Inflammatory macrophage treated with lipopolysaccharide for 4 hours (primary cell): Measurements from ENCODE around the gene CTSK.
"Not testable (repeated sequence)": the region's sequence is repeated elsewhere in the genome, so short reads cannot be mapped to it uniquely, and the experiment has no call there.

Experiments
- DNase-seq: peaks from one replicate; pipeline ENCODE4 v3.0.0-alpha.2; 2020

The CTSK gene

DNA sequence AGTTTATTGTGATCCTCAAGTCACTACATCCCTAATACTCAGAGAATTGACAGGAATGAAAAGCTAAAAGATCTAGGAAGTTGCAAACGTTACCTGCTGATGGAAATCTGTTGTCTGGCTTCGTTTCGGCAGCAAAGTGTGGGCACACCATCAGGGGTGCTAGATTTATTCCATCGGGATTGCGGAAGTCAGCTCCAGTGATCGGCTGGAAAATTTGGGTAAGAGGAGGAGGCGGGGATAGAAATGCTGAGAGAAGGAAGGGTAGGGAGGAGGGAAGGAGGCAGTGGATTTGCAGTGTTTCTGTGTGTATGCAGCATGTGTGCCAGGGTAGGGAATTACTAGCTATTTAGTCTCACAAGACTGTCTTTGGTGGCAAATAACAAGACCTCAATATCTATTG is at the start of gene CTSK:
CTSK (minus strand) TSS at position 140 of the 400 bp plus-strand sequence. CDS start 1,455 bp downstream, outside the sequence.
- DNase-seq, result no peak

DNA sequence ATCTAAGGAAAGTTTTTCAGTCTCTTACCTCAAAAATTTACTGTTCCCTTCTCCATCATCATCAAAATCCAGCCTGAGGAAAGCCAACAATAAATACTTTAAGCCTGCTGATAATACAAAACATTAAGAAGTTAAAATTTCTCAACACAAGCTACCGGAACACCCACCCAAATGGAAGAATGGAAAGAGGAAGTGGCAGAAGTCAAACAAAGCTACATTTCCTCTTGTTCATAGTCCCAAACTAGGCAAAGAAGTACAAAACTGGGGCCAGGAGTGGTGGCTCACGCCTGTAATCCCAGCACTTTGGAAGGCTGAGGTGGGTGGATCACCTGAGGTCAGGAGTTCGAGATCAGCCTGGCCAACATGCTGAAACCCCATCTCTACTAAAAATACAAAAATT is 44.7 kb upstream of the CTSK start:
- DNase-seq, result peak; percentile 68

DNA sequence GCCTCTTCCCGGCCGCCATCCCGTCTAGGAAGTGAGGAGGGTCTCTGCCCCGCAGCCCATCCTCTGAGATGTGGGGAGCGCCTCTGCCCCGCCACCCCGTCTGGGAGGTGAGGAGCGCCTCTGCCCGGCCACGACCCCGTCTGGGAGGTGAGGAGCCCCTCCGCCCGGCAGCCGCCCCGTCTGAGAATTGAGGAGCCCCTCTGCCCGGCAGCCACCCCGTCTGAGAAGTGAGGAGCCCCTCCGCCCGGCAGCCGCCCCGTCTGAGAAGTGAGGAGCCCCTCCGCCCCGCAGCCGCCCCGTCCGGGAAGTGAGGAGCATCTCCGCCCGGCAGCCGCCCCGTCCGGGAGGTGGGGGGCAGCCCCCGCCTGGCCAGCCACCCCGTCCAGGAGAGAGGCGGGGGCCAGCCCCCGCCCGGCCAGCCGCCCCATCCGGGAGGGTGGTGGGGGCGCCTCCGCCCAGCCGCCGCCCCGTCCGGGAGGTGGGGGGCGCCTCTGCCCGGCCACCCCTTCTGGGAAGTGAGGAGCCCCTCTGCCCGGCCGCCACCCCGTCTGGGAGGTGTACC is 42.8 kb upstream of the CTSK start:
- not testable (repeated sequence) for DNase-seq

DNA sequence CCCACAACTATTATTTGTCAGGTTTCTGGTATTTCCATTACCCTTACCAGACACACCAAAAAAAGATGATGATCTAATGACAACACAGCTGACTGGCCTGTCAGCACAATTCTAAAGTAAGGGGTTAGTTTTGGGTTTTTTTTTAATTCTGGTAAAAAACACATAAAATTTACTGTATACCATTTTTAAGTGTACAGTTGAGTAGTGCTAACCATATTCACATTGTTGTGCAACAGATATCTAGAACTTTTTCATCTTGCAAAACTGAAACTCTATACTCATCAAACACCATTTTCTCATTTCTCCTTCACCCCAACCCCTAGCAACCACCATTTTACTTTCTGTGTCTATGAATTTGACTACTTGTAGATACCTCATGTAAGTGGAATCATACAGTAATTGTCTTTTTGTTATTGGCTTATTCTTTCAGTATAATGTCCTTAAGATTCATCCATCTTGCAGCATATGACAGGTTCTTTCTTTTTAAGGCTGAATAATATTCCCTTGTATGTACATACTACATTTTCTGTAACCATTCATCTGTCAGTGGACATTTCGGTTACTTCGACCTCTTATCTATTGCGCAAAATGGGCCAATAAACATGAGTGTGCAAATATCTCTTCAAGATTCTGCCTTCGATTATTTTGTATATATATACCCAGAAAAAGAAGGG is 38.5 kb upstream of the CTSK start:
- peak; percentile 27 for DNase-seq

DNA sequence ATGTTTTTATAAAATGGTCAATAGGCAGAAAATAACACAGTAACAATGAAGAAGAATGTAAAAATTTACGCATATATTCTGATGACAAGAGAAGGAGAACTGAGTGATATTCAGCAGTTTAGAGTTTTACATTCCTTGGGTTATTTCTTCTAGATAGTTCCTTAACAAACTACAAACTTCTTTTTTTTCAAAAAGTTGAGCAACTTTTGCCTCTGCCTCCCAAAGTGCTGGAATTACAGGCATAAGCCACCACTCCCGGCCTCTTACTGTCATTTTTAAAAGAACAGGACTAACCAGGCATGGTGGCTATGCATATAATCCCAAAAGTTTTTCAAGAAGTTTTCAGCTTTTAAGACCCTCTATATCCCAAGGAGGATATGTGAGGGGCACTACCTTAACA is 35.4 kb upstream of the CTSK start:
- DNase-seq, result peak; percentile 10

DNA sequence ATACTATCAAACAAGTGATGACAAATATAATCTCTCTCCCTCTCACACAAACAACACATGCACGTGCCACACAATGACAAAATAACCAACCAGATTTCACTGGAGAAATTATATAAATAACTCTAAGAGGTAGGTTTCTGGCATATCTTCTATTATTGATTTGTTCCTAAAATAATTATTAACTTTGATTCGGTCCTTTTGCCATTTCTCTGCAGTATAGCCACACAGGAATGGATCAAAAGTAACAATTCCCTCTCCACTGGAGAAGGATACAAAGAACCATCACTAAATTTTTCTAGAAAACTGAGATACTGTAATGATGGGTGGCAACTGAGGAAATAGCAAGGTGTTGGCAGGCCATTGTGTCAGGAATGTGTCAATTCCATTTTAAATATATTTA is 34.9 kb upstream of the CTSK start:
- DNase-seq, result no peak

DNA sequence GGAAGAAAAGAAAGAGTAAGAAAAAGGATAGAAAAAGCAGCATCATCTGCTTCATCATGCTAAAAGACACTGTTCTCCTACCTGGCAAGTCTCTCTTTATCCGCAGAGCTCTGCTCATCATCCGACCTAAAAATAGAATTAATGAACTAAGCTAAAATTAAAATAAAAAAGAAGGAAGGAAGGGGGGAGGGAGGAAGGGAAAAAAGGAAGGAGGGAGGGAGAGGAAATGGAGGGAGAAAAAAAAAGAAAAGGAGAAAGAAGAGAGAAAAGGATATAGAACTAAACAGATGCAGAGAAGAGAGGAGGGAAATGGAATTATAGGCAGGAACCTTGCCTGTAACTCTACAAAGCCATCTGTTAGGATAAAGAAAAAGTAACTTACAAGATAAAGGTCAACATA is 34.3 kb upstream of the CTSK start:
- DNase-seq, result no peak

DNA sequence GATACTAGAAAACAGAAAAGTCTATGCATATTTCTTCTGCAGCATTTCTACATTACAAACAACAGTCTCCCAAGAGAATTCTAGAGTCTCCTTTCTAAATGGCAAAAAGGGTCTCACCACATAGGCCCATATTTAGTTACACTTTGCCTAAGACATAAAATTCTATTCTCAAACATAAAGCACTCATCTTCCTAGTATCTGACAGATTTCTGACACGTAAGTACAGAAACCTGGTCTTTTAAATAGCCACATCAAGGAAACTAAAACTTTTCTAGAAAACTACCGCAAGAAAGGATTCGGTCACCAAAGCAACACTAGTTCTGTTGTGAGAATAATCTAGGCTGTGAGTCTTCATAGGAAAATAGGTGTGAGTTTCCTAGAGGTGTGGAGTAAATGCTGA is 33.6 kb upstream of the CTSK start:
- no peak for DNase-seq

DNA sequence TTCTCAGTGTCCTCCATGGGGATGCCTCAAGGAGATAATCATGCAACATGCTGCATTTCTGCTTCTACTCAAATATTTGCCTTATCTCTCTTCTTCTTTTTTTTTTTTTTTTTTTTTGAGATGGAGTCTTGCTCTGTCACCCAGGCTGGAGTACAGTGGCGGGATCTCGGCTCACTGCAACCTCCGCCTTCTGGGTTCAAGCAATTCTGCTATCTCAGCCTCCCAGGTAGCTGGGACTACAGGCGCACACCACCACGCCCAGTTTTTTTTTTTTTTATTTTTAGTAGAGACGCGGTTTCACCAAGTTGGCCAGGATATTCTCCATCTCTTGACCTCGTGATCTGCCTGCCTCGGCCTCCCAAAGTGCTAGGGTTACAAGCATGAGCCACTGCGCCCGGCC is 32.8 kb upstream of the CTSK start:
- DNase-seq, result not testable (repeated sequence)

DNA sequence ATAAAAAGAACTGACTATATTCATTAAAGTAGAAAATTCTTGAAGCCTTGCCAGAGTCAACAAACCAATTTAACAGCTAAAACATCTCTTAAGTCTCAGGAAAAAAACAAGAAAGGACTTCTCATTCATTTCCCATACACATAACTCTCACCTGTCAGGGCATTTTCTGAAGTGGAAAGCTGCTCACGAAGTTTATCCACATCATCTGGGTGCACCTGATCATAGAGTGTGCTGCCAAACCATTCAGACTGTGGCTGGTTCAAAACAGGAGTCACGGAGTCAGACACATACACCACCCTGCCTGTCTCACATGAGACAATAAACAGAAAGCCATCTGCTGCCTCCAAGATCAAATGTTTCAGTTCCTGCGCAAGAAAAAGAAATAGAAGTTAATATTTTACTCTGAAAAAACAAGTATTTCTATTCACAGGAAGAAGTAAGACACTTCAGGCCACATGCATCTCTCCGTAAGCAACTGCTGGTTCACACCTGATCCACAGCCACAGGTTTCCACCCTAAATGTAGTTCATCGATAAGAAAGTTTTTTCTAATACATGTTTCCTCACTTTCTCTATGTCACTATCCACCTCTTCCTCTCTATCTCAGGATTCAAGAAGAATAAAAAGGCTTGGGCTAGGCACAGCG is 28.2 kb upstream of the CTSK start:
- DNase-seq, result no peak

DNA sequence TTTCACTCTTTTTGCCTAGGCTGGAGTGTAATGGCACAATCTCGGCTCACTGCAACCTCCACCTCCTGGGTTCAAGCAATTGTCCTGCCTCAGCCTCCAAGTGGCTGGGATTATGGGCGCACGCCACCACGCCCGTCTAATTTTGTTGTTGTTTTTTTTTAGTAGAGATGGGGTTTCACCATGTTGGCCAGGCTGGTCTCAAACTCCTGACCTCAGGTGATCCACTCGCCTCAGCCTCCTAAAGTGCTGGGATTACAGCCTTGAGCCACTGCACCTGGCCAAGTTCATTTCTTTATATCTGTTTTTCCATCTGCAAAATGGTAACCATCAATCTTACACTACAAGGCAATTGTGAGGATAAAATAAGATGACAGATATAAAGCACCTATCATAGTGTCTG is 25.9 kb upstream of the CTSK start:
- not testable (repeated sequence) for DNase-seq

DNA sequence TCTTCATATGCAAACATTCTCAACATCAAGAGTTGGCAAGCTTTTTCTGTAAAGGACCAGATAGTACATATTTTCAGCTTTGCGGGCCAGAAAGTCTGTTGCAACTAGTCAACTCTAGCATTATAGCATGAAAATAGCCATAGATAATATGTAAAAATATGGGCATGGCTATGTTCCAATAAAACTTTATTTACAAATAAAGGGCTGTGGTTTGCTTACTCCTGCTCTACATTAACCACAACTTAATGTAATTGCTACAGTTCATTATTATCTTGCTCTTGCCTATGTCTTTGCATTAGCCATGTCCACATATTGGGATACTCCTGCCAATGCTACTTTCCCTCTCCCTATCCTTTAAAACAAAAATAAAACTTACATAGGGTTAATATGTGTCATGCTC is 24.5 kb upstream of the CTSK start:
- no peak for DNase-seq

DNA sequence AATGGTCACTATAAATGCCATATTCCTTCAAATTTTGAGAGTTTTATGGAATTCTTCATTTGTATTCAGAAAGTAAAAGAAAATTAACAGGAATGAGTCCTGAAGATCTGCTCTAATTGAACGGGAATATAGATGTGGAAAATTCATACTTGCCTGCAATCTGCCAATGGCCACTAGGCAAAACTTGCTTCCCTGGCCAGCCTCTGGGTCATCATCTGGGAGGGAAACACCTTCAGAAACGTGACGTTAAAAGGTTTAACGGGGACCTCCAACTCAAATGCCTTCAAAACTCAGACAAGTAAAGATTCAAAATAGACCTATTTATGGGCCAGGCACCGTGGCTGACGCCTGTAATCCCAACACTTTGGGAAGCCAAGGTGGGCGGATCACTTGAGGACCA is 21.7 kb upstream of the CTSK start:
- DNase-seq, result no peak

DNA sequence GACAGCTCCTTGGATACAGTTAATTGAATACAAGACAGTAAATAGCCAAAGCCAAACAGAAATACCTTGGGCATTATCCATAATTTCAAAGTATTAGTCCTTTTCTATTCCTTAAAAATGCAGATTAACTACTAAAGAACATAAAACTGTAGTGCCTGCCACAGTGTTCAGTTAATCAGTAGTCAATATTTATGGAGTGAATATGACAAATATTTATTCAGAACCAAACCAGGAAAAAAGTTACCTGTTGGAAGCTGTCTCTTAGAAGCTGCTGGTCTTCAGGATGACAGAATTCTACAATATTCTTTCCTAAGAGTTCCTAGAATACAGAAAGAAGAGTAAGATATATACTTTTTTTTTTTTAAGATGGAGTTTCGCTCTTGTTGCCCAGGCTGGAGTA is 18.2 kb upstream of the CTSK start:
- no peak for DNase-seq

DNA sequence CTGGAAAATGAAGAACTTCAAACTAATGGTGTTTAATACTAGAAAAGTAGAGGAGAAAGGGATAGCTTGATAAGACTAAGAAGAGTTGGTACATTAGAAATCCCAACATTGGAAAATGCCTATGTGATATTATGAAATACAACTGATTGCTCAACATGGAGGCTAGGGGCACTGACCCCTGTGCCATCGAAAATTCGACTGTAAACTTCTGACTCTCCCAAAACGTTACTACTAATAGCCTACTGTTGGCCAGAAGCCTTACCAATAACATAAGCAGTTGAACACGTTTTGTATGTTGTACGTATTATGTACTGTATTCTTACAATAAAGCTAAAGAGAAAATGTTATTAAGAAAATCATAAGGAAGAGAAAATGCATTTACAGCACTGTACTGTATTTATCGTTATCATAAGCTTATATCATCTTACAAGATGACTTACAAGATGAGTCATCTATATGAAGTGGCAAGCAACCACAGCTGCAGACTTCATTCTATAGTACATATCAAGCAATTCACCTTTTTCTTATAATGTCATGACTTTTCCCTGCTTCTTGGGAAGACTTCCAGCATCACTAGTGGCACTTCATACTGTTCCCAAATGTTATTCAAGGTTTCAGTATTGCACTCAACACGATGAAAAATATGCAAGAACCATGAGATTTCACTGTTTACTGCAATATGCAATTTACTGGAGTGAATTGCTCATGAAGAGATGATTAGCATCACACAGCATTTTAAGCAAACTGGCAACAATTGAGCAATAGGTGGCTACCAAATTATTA is 12.9 kb upstream of the CTSK start:
- DNase-seq, result peak; percentile 52

DNA sequence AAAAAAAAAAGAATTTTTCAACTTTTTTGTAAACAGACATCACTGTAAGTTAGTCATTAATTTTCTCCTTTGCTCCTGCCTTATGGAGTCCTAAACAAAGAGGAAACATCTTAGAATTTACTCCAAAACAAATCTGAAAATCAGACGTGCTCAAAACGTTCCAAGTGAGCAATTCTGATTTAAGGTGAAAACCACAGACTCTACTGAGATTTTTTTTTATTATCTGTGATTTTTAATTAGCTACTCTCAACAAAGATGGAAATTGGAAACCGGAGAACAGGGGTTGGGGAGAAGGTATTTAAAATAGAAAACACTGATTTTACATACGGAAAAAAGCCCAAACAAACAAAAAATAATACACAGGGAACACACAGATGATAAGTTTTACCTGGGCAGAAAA is 7.8 kb upstream of the CTSK start:
- DNase-seq, result no peak

DNA sequence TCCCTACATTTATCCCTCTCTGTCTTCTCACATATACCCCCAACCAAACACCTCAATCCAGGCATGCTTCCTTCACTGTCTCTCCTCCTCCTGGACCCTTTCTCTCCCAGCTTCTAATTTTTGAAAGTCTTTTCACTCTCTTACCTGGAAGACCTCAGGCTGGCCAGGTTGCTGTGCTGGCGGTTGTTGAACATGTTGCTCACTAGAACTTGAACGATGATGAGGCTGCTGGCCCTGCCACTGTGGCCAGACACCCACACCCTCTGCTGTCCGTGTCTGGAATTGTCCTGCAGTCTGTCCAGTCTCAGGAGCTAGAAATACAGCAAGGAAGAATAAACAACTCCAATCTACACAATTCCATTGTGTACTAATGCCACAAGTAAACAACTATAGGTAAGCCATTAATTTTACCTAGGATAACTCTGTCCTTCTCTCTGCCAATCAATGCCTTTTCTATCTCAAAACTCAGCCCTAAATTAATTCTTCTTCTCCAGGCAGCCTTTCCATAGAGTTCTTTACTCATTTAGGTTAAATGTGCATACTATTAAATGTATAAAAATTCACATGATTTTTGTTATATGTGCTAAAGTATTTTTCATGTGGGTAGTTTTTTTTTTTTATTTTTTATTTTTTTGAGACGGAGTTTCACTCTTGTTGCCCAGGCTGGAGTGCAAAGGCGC is 5.1 kb upstream of the CTSK start:
- DNase-seq, result peak; percentile 53

DNA sequence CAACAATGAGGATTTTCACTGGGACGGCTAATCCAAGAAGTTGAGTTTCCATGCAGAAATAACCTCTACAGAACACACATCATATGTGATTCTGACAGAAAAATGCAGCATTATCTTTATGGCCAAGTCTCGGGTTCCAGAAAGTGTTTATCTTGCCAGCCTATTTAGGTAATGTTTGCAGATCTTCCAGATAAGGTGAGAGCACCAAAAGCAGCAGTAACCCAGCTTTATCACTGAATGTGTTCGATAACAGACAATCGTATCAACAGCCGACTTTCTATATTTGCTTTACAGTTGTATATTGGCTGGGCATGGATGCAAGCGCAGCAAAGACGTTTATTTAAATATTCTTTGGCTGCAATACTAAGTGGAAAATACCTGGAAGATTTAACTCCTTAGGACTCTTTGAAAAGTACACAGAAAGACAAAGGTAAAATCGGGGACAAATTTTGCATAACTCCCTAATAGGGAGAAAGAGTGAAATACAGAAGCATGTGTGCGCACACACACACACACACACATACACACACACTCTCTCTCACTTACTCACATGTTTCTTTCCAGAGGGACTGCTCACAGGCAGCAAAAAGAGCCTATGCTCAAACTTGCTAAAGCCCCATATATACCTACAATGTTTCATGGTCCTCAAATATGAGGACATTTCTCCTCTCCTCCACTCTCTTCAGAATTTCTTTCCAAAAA is 3.0 kb upstream of the CTSK start:
- no peak for DNase-seq

DNA sequence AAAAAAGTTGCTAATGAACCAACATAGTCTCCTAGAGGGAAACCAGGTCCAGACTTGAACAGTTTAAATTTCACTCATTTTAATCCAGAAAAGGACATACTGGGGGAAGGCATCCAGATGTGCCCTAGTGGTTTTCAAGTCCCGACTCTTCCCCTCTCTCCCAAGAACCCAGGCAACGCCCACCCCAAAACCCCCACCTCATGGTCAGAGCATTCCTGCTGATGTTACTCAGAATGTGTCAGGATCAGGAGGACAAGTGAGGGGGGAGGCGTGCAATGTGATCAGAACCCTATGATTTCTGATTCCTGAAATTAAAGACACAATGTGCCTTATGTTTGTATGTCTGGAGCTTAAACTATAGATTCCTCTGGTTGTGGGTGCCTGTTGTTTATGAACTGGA is 1.6 kb upstream of the CTSK start:
- DNase-seq, result no peak

DNA sequence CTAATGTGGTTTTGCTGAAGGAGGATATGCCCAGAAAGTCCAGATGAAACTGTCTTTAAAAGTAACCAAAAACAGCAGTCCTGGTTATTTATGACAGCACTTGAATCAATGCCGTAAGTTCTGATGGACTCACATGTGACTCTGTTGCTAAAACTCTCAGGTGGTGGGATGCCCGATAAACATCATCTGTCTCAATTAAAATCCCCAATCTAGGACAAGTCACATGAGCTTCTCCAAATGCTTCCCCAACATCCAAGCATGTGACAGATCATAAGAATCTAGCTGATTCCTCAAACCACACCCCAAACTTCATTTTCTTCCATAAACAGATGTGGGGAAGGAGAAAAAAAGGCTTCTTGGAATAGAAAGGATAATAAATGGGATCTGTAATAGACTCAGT is 786 bp upstream of the CTSK start:
- DNase-seq, result peak; percentile 17

DNA sequence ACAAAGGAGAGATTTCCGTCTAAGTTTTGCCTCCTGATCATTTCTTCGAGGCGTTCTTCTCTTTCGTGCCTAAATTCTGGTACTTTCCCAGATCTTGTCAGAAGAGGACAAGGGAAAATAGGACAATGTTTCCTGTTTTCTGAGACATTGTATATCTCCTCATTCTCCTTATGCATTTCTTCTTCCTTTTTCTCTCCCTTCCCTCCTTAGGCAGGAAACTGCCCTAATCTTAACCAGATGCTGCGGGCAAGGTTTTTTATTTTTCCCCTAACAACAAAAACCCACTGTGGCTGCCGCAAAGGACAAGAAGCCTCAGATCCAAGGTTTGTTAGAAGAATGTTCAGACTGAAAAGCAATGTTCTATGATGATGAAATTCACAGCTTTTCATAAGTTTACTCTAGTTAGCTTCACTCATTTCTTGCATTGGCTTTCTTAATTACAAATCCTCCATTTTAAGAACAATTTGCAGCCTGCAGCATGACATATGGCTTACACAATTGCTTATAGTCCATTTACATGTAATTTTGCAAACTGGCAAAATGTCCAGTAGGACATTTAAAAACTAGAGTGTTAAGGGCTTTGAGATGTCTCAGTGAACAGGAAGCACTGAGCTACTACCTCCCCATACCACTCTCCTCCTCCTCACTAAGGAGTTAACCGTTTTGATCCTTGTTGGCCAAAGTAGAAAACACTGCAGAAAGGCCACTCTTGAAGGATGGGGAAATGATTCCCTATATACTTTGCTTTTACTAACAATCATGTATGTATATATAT is 624 bp downstream of the CTSK start:
- DNase-seq, result peak; percentile 42

DNA sequence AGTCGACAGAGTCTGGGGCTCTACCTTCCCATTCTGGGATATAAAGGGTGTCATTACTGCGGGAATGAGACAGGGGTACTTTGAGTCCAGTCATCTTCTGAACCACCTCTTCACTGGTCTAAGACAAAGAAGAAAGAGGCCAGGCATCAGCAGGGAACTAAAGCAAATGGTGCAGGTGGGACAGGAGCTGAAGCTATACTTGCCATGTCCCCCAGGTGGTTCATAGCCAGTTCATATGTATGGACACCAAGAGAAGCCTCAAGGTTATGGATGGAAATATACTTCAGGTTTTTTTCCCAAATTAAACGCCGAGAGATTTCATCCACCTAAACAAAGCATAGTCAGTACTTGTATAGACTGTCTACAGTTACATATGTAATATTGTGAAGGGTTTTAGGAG is 2.2 kb downstream of the CTSK start:
- no peak for DNase-seq
